DND-41 (cell line): ENCODE measurements around the gene OSBPL3.

ENCODE experiments used
- CTCF ChIP-seq: IDR thresholded peaks from 2 replicates; pipeline ENCODE4 v1.5.1; 2012; ENCODE audit warnings: borderline replicate concordance, low read length, moderate library complexity, mild to moderate bottlenecking; ENCODE audit not compliant: poor library complexity, severe bottlenecking; ENCODE audit errors: extremely low read depth
- EZH2 ChIP-seq: IDR thresholded peaks from 3 replicates; pipeline ENCODE4 v1.6.1; 2012; ENCODE audit warnings: borderline replicate concordance, low read depth, mild to moderate bottlenecking, moderate library complexity, low read length, inconsistent platforms; ENCODE audit not compliant: severe bottlenecking

DNA sequence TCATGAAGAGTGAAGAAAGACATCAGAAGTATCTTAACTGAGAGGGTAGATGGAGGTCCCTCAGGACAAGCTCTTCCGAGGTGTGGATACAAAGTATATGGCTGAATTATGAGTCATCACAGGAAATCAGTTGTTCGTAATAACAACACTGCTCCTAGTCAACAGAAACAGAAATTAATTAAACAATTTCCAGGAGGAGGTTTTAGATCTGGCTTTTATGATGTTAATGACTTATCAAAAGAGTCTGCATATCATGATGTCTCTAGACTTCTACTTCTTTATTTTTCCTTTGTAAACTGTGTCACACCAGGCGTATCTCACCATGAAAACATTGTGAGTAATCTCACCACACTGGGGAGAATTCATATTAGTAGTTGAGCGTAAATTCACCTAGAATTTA lies 31.2 kb downstream of the OSBPL3 start:
- TF ChIP-seq CTCF (no peak), EZH2 (no peak)
